Astrocyte (in vitro differentiated cells and primary cell): ENCODE data around the gene EFCAB13. TPM values are rescaled to one million over a fixed set of nuclear protein-coding genes. Genes with fewer than 3 reads are reported as not detected.

Source experiments
- DNase-seq: peaks from one replicate; pipeline ENCODE4 v3.0.0-alpha.2; 2010; ENCODE audit warnings: low read depth
- FAIRE-seq: peaks from 2 replicates; lab custom pipeline; 2011; peaks lifted over from hg19 to GRCh38; lab: Jason Lieb, UNC
- H2AFZ ChIP-seq: 2 replicates; pipeline ENCODE4 v1.6.0; 2012; ENCODE audit warnings: low read depth, low read length, inconsistent platforms
- H3K27ac ChIP-seq: 2 replicates; pipeline ENCODE4 v1.5.1; 2011; ENCODE audit warnings: low read depth, low read length, inconsistent platforms
- H3K27me3 ChIP-seq: 2 replicates; pipeline ENCODE4 v1.6.0; 2011; ENCODE audit warnings: low read length, inconsistent platforms; ENCODE audit not compliant: insufficient read depth
- H3K36me3 ChIP-seq: 2 replicates; pipeline ENCODE4 v1.5.1; 2011; ENCODE audit warnings: low read length, inconsistent platforms; ENCODE audit not compliant: insufficient read depth
- H3K4me1 ChIP-seq: 2 replicates; pipeline ENCODE4 v1.5.1; 2011; ENCODE audit warnings: low read length, inconsistent platforms; ENCODE audit not compliant: insufficient read depth
- H3K4me2 ChIP-seq: 2 replicates; pipeline ENCODE4 v1.6.0; 2012; ENCODE audit warnings: low read length, inconsistent platforms
- H3K4me3 ChIP-seq: 2 replicates; pipeline ENCODE4 v1.5.1; 2011; ENCODE audit warnings: low read depth, mild to moderate bottlenecking, low read length, inconsistent platforms; ENCODE audit not compliant: insufficient read depth
- H3K79me2 ChIP-seq: 2 replicates; pipeline ENCODE4 v1.6.0; 2012; ENCODE audit warnings: mild to moderate bottlenecking, low read length, inconsistent platforms; ENCODE audit not compliant: insufficient read depth
- H3K9ac ChIP-seq: 2 replicates; pipeline ENCODE4 v1.6.0; 2012; ENCODE audit warnings: mild to moderate bottlenecking, low read length, inconsistent platforms
- H3K9me3 ChIP-seq: 2 replicates; pipeline ENCODE4 v1.5.1; 2012; ENCODE audit warnings: low read depth, mild to moderate bottlenecking, low read length, inconsistent platforms; ENCODE audit not compliant: insufficient read depth
- H4K20me1 ChIP-seq: 2 replicates; pipeline ENCODE4 v1.6.0; 2012; ENCODE audit warnings: low read length, inconsistent platforms; ENCODE audit not compliant: insufficient read depth
- H3K27ac Mint-ChIP-seq: one replicate; pipeline ENCODE4 v1.8.0; 2021; ENCODE audit warnings: mild to moderate bottlenecking, mixed read lengths; ENCODE audit not compliant: unreplicated experiment
- H3K27me3 Mint-ChIP-seq: one replicate; pipeline ENCODE4 v1.8.0; 2021; ENCODE audit warnings: low read depth, mixed read lengths; ENCODE audit not compliant: unreplicated experiment
- H3K36me3 Mint-ChIP-seq: one replicate; pipeline ENCODE4 v1.8.0; 2021; ENCODE audit warnings: low read depth, mixed read lengths; ENCODE audit not compliant: unreplicated experiment
- H3K4me1 Mint-ChIP-seq: one replicate; pipeline ENCODE4 v1.8.0; 2021; ENCODE audit warnings: low read depth, mixed read lengths; ENCODE audit not compliant: unreplicated experiment
- H3K4me3 Mint-ChIP-seq: one replicate; pipeline ENCODE4 v1.8.0; 2021; ENCODE audit warnings: mild to moderate bottlenecking, moderate library complexity, mixed read lengths; ENCODE audit not compliant: unreplicated experiment
- H3K9me3 Mint-ChIP-seq: one replicate; pipeline ENCODE4 v1.8.0; 2021; ENCODE audit warnings: mild to moderate bottlenecking, mixed read lengths; ENCODE audit not compliant: unreplicated experiment
- CTCF ChIP-seq: IDR thresholded peaks from 2 replicates; pipeline ENCODE4 v1.5.1; 2011; ENCODE audit warnings: low read depth, mild to moderate bottlenecking, inconsistent platforms, low read length, moderate library complexity; ENCODE audit not compliant: insufficient read depth
- EZH2 ChIP-seq: IDR thresholded peaks from 2 replicates; pipeline ENCODE4 v1.6.1; 2012; ENCODE audit warnings: mild to moderate bottlenecking, low read length, inconsistent platforms; ENCODE audit not compliant: insufficient read depth
- total RNA-seq: library from RNA; stranded (reverse); gene quantifications from 2 replicates; pipeline ENCODE4 v1.2.1, GENCODE V29; 2021

Gene EFCAB13
- total RNA-seq, 1 donor from 2014 or later = 0.66 TPM

- Histone ChIP-seq H3K4me1 (peaks cover 18% of the 10 kb centered on the region), H3K27ac (no peak overlapping the region), H3K36me3 (no peaks in the 10 kb centered on the region), H3K4me3 (no peak overlapping the region), H3K4me2 (no peak overlapping the region), H3K27me3 (no peaks in the 10 kb centered on the region), H3K79me2 (no peaks in the 10 kb centered on the region), H3K9ac (no peak overlapping the region), H3K9me3 (no peaks in the 10 kb centered on the region), H2AFZ (no peak overlapping the region), H4K20me1 (no peaks in the 10 kb centered on the region)
- H3K4me1 Mint-ChIP-seq = peaks cover 16% of the 10 kb centered on the region
- peaks cover 27% of the 10 kb centered on the region for H3K36me3 Mint-ChIP-seq
- peaks cover 3% of the 10 kb centered on the region for H3K9me3 Mint-ChIP-seq
- H3K27ac Mint-ChIP-seq = peak overlapping the region; percentile 74
- no peak for DNase-seq
- TF ChIP-seq CTCF (no peak), EZH2 (no peak)
- H3K27me3 Mint-ChIP-seq = no peaks in the 10 kb centered on the region
- H3K4me3 Mint-ChIP-seq = no peak overlapping the region
- no peak for FAIRE-seq
Observed at GRCh38 chr17:47310186-47310733, 13.5 kb upstream of the EFCAB13 start.

- DNase-seq (no peak), FAIRE-seq (no peak)
- H3K4me1 ChIP-seq = peaks cover 19% of the 10 kb centered on the region
- Mint-ChIP-seq H3K9me3 (peaks cover 3% of the 10 kb centered on the region), H3K27ac (no peak overlapping the region), H3K4me1 (peaks cover 14% of the 10 kb centered on the region), H3K4me3 (no peak overlapping the region), H3K27me3 (no peaks in the 10 kb centered on the region), H3K36me3 (peaks cover 27% of the 10 kb centered on the region)
- H3K9ac ChIP-seq = no peak overlapping the region
- TF ChIP-seq CTCF (no peak), EZH2 (no peak)
- H2AFZ ChIP-seq = no peak overlapping the region
- no peaks in the 10 kb centered on the region for H3K27me3 ChIP-seq
- no peaks in the 10 kb centered on the region for H3K79me2 ChIP-seq
- H3K4me3 ChIP-seq = no peak overlapping the region
- no peaks in the 10 kb centered on the region for H3K9me3 ChIP-seq
- no peak overlapping the region for H3K27ac ChIP-seq
- H3K36me3 ChIP-seq = no peaks in the 10 kb centered on the region
- H4K20me1 ChIP-seq = no peaks in the 10 kb centered on the region
- no peak overlapping the region for H3K4me2 ChIP-seq
Observed at GRCh38 chr17:47311420-47311819, 12.3 kb upstream of the EFCAB13 start.
